H1 (cell line): Measurements from ENCODE around the gene IFITM2. TPM values are rescaled to one million over a fixed set of nuclear protein-coding genes. Genes with fewer than 3 reads are reported as not detected.
A peak's percentile ranks its signal among the peaks of the same experiment; 100 is the strongest.

Source experiments
- GABPA ChIP-seq: IDR thresholded peaks from 2 replicates; pipeline ENCODE4 v1.6.1; 2011; ENCODE audit warnings: mild to moderate bottlenecking, low read length, moderate library complexity, borderline replicate concordance; ENCODE audit not compliant: insufficient read depth
- JUN ChIP-seq: IDR thresholded peaks from 2 replicates; pipeline ENCODE4 v1.6.1; 2011; ENCODE audit warnings: low read depth, mild to moderate bottlenecking, improper control_type of control experiment, low read length
- KDM1A ChIP-seq: fragments of 200-600, 300-600 bp; sonication (generic); IDR thresholded peaks from 2 replicates; pipeline ENCODE4 v1.7.1; 2016; ENCODE audit warnings: mild to moderate bottlenecking, low read length, borderline replicate concordance
- NANOG ChIP-seq: IDR thresholded peaks from 2 replicates; pipeline ENCODE4 v1.6.1; 2011; ENCODE audit warnings: low read length, low read depth, mild to moderate bottlenecking, inconsistent platforms; ENCODE audit not compliant: insufficient read depth, poor library complexity, severe bottlenecking
- RNF2 ChIP-seq: fragments of 200-900, 300-1000 bp; sonication (generic); IDR thresholded peaks from 2 replicates; pipeline ENCODE4 v1.7.1; 2016; ENCODE audit warnings: borderline replicate concordance, low read depth, mild to moderate bottlenecking, antibody characterized with exemption, low read length; ENCODE audit not compliant: poor library complexity, severe bottlenecking; ENCODE audit errors: missing control alignments
- RXRA ChIP-seq: IDR thresholded peaks from 2 replicates; pipeline ENCODE4 v1.6.1; 2011; ENCODE audit warnings: low read depth, mild to moderate bottlenecking, low read length, moderate library complexity; ENCODE audit not compliant: insufficient read depth
- SIN3A ChIP-seq, 2 experiments: IDR thresholded peaks in 1 of 2; conservative IDR thresholded peaks in 1 of 2; 2 replicates each; pipeline ENCODE4 v1.6.1; 2011 to 2012; ENCODE audit warnings: low read length in 2 of 2, improper control_type of control experiment in 1 of 2, low read depth in 1 of 2, mild to moderate bottlenecking in 1 of 2
- polyA plus RNA-seq, 7 experiments: library from polyadenylated mRNA; depleted of rRNA in 3 of 7; stranded (reverse) in 5 of 7; unstranded in 2 of 7; fragments of >200 nt in 5 of 7; fragments of 200-250 nt in 2 of 7; gene quantifications; 1 replicate in 5 of 7; 2 replicates in 1 of 7; 4 replicates in 1 of 7; pipeline versions ENCODE4 v1.2.1 to v1.2.3, GENCODE V29; 2011 to 2013; ENCODE audit warnings: missing spikeins in 2 of 7, mixed read lengths in 2 of 7
- total RNA-seq: library from RNA; stranded (reverse); fragmentation: NEBNext Ultra II Directional; extraction: Animal tissue kit (Norgen Biotek cat#: 25700); gene quantifications from 2 replicates; pipeline ENCODE4 v1.2.1, GENCODE V29; 2021
- TF ChIP-seq, protein P1 (sequence below): fragments of 300-600 bp; sonication (generic); IDR thresholded peaks from 2 replicates; pipeline ENCODE4 v1.7.1; 2012; ENCODE audit warnings: low read length, moderate library complexity, mild to moderate bottlenecking, inconsistent platforms; ENCODE audit not compliant: insufficient replicate concordance

Gene IFITM2
- total and polyA plus RNA-seq, 2 of the 8 experiments (the other 6 are each of a cell fraction or from before 2014, with no cell fraction given): 399 to 764 TPM

DNA sequence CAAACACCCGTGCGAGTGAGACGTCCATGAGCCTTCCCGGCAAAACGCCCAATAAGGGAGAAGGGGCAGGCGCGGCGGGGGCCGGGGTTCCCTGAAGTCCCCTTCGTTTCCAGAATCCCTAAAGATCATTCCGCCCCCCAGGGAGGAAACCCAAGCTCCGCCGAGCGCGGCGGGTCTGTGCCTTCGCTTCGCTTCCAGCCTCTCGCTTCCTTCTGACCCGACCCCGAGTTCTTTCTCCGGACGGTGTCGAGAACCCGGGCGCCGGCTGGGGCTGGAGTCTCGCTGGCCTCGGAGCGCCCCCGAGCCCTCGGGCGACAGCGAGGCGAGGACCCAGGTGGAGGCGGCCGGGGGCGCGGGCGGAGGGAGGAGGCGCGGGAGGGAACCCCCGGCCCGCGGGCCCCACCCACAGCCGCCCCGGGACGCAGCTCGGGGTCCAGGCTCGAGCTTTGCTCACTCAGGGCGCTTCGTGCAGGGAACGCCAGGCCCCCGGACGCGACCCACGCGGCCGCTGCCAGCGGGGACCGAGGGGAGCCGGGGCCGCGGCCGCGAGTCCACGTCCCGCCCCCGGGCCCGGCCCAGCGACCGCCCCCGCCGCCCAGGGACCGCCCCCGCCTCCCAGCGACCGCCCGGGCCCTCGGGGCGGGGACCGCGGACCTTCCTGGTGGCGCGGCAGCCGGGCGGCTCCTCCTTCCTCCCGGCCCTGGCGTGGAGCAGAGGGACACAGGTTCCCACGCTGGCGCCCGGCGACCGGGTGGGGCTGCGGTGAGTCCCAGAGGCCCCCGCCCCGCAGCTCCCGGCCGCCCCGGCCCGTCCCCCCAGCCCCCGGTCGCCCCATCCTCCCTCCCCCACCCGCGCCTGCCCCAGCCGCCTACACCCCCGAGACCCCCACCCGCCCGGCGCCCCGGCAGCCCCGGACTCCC is 18.9 kb upstream of the IFITM2 start, which contains the start of gene PGGHG (continued):
- TF ChIP-seq, protein P1, sequence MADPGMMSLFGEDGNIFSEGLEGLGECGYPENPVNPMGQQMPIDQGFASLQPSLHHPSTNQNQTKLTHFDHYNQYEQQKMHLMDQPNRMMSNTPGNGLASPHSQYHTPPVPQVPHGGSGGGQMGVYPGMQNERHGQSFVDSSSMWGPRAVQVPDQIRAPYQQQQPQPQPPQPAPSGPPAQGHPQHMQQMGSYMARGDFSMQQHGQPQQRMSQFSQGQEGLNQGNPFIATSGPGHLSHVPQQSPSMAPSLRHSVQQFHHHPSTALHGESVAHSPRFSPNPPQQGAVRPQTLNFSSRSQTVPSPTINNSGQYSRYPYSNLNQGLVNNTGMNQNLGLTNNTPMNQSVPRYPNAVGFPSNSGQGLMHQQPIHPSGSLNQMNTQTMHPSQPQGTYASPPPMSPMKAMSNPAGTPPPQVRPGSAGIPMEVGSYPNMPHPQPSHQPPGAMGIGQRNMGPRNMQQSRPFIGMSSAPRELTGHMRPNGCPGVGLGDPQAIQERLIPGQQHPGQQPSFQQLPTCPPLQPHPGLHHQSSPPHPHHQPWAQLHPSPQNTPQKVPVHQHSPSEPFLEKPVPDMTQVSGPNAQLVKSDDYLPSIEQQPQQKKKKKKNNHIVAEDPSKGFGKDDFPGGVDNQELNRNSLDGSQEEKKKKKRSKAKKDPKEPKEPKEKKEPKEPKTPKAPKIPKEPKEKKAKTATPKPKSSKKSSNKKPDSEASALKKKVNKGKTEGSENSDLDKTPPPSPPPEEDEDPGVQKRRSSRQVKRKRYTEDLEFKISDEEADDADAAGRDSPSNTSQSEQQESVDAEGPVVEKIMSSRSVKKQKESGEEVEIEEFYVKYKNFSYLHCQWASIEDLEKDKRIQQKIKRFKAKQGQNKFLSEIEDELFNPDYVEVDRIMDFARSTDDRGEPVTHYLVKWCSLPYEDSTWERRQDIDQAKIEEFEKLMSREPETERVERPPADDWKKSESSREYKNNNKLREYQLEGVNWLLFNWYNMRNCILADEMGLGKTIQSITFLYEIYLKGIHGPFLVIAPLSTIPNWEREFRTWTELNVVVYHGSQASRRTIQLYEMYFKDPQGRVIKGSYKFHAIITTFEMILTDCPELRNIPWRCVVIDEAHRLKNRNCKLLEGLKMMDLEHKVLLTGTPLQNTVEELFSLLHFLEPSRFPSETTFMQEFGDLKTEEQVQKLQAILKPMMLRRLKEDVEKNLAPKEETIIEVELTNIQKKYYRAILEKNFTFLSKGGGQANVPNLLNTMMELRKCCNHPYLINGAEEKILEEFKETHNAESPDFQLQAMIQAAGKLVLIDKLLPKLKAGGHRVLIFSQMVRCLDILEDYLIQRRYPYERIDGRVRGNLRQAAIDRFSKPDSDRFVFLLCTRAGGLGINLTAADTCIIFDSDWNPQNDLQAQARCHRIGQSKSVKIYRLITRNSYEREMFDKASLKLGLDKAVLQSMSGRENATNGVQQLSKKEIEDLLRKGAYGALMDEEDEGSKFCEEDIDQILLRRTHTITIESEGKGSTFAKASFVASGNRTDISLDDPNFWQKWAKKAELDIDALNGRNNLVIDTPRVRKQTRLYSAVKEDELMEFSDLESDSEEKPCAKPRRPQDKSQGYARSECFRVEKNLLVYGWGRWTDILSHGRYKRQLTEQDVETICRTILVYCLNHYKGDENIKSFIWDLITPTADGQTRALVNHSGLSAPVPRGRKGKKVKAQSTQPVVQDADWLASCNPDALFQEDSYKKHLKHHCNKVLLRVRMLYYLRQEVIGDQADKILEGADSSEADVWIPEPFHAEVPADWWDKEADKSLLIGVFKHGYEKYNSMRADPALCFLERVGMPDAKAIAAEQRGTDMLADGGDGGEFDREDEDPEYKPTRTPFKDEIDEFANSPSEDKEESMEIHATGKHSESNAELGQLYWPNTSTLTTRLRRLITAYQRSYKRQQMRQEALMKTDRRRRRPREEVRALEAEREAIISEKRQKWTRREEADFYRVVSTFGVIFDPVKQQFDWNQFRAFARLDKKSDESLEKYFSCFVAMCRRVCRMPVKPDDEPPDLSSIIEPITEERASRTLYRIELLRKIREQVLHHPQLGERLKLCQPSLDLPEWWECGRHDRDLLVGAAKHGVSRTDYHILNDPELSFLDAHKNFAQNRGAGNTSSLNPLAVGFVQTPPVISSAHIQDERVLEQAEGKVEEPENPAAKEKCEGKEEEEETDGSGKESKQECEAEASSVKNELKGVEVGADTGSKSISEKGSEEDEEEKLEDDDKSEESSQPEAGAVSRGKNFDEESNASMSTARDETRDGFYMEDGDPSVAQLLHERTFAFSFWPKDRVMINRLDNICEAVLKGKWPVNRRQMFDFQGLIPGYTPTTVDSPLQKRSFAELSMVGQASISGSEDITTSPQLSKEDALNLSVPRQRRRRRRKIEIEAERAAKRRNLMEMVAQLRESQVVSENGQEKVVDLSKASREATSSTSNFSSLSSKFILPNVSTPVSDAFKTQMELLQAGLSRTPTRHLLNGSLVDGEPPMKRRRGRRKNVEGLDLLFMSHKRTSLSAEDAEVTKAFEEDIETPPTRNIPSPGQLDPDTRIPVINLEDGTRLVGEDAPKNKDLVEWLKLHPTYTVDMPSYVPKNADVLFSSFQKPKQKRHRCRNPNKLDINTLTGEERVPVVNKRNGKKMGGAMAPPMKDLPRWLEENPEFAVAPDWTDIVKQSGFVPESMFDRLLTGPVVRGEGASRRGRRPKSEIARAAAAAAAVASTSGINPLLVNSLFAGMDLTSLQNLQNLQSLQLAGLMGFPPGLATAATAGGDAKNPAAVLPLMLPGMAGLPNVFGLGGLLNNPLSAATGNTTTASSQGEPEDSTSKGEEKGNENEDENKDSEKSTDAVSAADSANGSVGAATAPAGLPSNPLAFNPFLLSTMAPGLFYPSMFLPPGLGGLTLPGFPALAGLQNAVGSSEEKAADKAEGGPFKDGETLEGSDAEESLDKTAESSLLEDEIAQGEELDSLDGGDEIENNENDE: no peak
- TF ChIP-seq NANOG (no peak), KDM1A (no peak), RNF2 (peak; percentile 48), SIN3A (conservative IDR thresholded peaks at IDR 0.05 in 1 of 2, IDR thresholded peaks at IDR 0.05 in 1 of 2; ENCODE audit: low read depth in 1 of 2, low read length in 2 of 2) (no peak), JUN (no peak), RXRA (no peak), GABPA (0 out of 2 replicates have a peak, but pooled peaks have one; percentile 34)
